HG02852 (cell line): ENCODE data around the gene CCNL2.
"Not testable (repeated sequence)": the region's sequence is repeated elsewhere in the genome, so short reads cannot be mapped to it uniquely, and the experiment has no call there.

Experiments
- ATAC-seq: cut with Tn5 transposase; IDR thresholded peaks from one replicate; pipeline ENCODE4 v1.9.1; 2021; ENCODE audit warnings: mild to moderate bottlenecking, moderate library complexity; ENCODE audit not compliant: unreplicated experiment

CCNL2 gene

DNA sequence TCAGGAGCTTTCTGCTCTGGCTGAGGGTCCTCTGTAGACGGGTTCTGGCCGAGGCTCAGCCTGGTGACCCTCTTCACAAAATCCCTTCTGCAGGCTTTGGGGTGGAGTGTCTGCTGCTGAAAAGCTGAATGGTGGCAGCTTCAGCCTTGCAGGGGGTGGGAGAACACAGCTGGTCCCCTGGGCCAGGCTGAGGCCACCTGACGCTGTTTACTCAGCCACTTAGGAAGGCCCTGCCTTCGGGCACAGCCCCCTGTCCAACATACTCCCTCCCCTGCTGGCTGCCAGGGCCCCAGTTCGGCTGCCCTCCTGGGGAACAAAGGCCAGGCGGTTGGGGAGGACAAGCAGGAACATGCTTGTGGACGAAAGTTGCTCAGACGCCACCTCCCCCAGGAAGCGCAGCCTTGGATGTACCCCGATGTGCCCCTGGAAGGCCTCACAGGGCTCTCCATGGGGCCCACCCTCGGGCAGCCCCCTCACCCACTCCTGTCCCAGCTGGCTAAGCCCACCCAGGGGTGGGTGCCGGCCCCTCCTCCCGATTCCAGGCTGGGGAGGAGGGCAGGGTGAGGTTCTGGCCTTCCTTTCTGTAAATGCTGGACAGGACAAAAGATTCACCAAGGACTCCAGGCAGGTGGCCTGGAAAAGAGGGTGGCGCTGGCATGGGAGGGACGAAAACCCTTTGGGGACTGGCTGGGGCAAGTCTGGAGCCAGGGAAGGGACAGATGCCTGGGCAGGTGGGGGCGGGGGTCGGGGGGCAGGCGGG, 22.2 kb upstream of the CCNL2 start, which contains the start of gene ANKRD65:
Gene ANKRD65, minus strand, starts transcription at position 130 of the 760 bp plus-strand sequence. CDS start 271 bp downstream, outside the sequence.
- no peak for ATAC-seq

DNA sequence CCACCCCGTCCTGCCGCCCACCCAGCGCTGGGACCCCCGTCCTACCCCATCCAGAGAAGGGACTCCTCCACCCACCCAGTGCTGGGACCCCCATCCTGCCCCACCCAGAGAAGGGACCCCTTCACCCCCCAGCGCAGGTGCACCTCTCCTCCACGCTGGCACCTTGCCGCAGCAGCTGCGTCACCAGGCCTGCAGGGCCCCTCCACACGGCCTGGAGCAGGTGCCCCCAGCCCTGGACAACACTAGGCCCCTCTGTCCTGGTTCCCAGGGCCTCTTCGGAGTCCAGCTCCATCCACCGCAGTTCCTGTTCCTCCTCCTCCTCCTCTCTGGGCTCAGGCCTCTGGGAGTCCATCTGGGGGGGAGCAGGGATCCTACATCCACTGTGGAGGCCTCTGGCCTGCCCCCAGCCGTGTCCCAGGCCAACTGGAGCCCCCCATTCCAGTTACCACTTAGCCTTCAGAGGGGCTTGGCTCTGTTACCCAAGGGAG, 21.6 kb upstream of the CCNL2 start:
- no peak for ATAC-seq

DNA sequence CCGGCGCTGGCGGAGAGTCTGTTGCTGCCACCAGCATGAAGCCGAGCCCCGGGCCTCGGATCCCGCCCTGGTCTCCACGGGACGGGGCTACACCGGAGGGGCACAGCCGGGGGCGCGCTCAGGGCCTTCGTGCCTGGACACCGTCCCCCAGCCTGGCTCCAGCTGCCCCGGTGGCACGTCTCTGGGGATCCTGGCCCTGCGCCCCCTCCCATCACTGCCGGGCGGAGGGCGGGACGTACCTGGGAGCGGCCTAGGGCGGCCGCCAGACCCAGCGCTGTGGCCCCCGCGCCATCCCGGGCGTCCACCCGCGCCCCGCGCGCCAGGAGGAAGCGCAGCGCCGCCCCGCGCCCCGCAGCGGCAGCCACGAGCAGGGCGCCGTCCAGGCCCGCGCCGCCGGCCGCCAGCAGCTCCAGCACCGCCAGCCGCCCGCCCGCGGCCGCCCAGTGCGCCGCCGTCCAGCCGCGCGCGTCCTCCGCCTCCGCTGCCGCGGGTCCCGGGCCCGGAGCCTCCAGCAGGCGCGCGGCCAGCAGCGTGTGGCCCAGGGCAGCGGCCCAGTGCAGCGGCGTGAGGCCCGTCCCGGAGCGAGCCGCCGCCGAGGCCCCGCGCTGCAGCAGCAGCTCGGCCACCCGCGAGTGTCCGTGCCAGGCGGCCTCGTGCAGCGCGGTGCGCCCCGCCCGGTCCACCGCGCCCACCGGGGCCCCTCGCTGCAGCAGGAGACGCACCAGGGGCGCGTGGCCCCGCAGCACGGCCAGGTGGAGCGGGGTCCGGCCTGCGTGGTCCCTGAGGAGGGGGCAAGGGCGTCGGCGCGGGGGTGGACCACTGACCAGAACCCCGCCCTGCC, 20.9 kb upstream of the CCNL2 start:
- ATAC-seq, result no peak

DNA sequence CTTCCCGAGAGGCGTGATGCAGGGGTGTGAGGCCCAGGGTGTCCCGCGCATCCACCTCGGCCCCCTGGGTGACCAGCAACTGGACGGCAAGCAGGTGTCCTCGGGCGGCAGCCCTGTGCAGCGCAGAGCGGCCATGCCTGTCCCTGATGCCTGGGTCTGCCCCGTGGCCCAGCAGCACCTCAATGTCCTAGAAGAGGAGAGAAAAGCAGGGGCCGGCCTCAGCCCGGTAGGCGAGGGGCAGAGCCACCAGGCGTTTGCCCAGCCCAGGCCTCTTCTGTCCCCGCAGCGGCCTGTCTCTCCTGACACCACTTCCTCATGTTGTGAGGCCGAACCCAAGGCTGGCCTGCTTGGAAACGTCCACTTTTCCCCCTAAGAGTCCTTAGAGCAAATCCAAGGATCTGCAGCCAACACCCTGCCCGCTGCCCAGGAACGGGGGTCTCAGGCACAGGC, 20.3 kb upstream of the CCNL2 start:
- no peak for ATAC-seq

DNA sequence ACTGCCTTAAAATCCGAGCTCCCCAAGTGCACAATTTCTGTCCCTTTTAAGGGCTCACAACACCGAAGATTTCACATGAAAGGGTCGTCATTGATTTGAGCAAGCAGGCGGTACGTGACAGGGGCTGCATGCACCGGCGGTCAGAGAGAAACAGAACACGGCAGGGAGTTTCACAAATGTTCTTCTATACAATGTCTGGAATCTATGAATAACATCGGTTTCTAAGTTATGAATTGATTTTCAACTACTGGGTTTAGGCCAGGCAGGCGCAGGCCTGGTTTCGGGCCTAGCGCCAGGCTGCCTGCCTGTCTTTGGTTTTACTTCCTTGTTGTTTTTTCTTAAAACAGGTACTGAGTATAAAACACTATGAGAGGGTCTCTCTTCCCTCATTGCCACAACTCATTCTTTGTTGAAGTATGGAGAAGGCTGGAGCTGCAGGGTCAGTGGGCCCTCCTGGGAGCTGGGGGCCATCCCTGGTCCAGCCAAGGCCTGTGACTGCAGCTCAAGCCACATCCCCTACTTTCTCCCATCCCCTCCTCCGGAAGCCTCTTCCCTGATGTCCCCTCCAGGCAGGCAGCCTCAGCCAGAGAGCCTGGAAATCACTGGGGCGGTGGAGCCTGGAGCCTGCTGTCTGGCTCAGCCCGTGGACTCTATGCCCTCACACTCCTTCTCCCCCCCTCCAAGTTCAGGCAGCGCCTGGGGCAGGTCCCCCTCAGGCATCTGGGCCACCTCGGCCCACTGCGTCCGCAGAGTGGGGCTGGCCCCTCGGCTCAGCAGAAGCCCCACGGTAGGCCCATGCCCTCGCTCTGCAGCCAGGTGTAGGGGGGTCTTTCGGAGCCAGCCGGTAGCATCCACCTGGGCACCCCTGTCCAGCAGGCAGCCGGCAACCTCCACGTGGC, 19.6 kb upstream of the CCNL2 start:
- no peak for ATAC-seq

DNA sequence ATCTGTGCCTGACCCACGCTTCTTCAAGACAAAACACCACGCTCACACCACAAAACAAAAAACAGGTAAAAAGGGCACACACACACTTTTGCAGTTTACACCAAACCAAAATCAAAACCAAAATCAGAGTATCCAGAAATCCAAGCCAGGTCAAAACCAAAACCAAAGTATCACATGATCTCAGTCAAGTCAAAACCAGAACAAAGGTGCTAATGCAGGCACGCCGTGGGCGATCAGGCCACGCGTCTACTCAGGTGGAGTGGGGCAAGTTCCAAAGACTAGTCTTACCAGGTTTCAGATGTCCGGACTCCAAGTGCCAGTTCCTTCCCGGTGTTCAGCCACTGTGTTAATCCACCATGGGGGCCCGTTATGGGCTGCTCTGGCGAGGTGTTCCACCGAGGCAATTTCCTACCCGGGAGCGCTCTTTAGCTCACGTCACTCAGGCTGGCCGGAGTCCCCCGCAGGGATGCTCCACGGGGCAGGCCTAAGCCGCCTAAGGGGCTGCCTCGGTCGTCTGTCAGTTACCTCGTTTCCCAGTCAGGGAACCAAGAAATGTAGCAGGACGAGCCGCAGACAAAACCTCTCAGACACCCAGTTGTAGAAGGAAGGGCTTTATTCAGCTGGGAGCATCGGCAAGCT, 18.8 kb upstream of the CCNL2 start:
- ATAC-seq, result not testable (repeated sequence)

DNA sequence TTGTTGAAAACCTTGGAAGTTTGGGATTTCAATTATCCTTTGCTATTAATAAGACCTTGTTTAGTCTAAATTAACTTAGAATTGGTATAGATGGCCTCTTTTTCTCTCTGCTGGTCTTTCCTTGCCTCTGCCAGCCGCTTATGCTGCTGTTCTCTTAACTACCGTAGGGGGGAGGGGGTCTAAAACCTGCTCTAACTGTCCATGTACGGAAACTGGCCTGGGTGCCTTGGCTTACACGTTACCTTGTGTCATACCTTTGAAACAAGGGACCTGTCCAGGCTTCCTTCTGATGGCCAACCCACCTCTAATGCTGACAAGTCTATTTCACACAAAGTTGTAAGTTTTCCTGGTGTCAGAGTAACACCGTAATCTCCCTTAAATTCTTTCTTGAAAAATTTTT, 18.3 kb upstream of the CCNL2 start:
- not testable (repeated sequence) for ATAC-seq

DNA sequence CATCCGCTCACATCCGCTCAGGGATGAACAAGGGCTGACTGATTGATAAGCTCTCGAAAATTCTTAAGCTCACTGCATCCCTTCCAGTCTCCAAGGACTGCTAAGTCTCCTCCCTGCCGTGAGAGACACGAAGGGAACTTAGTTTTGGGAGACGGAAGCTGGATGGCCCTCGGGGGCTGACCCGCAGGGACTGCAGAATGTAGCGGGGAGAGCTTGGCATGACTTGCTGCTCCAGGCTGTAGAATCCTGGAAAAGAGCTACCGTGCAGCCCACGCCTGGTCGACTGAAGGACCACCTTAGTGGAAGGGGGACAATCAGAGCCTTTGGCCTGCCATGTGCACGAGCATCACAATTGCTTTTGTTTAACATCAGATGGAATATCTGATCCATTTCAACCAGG, 16.6 kb upstream of the CCNL2 start:
- no peak for ATAC-seq

DNA sequence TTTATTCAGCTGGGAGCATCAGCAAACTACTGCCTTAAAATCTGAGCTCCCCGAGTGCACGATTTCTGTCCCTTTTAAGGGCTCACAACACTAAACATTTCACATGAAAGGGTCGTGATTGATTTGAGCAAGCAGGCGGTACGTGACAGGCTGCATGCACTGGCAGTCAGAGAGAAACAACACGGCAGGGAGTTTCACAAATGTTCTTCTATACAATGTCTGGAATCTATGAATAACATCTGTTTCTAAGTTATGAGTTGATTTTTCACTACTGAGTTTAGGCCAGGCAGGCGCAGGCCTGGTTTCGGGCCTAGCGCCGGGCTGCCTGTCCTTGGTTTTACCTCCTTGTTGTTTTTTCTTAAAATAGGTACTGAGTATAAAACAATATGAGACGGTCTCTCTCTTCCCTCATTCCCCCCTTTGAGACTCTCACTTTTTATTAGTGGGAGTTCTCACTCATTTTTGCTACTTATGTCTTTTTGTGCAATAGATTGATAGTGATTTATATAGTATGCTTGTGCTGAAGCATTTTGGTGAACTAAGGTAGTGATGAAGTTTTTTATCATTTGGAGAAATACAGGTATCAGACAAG, 13.3 kb upstream of the CCNL2 start:
- ATAC-seq, result not testable (repeated sequence)

DNA sequence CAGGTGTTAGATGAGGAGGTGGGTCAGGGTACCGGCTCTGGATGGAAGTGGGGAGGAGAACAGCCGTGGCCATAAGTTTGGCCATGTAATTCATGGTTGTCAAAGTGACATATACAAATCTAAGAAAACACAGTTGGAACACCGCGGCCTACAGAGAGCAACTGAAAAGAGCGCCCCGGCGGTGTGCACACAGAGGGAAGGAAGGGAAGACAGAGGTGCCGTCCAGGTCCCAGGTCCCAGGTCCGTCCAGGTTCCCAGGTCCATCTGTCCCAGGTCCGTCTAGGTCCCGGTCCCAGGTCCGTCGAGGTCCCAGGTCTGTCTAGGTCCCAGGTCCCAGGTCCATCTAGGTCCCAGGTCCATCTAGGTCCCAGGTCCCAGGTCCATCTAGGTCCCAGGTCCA, 12.5 kb upstream of the CCNL2 start:
- ATAC-seq, result no peak

DNA sequence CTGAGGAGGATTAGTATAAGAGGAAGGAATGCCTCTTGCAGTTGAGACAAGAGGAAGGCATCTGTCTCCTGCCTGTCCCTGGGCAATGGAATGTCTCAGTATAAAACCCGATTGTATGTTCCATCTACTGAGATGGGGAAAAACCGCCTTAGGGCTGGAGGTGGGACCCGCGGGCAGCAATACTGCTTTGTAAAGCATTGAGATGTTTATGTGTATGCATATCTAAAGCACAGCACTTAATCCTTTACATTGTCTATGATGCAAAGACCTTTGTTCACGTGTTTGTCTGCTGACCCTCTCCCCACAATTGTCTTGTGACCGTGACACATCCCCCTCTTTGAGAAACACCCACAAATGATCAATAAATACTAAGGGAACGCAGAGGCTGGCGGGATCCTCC, 11.1 kb upstream of the CCNL2 start:
- ATAC-seq, result not testable (repeated sequence)

DNA sequence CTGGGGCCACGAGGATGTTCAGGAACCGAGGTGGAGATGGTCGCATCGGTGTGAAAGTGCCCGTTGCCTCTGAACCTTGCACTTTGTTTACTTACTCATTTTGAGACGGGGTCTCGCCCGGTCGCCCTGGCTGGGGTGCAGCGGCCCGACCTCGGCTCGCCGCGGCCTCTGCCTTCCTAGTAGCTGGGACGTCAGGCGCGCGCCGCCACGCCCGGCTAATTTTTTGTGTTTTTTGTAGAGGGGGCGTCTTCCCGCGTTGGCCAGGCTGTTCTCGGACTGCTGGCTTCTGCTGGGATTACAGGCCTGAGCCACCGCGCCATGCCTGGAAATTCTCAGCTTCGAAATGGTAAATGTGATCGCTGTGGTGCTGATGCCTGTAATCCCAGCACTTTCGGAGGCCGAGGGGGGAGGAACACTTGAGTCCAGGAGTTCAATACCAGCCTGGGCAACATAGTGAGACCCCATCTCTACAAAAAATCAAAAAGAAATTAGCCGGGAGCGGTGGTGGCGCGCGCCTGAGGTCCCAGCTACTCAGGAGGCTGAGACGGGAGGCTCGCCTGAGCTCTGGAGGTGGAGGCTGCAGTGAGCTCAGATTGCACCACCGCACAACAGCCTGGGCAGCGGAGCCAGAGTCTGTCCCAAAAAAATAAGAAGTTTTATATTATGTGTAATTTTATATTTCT, 8.6 kb upstream of the CCNL2 start:
- peak; percentile 25 for ATAC-seq

DNA sequence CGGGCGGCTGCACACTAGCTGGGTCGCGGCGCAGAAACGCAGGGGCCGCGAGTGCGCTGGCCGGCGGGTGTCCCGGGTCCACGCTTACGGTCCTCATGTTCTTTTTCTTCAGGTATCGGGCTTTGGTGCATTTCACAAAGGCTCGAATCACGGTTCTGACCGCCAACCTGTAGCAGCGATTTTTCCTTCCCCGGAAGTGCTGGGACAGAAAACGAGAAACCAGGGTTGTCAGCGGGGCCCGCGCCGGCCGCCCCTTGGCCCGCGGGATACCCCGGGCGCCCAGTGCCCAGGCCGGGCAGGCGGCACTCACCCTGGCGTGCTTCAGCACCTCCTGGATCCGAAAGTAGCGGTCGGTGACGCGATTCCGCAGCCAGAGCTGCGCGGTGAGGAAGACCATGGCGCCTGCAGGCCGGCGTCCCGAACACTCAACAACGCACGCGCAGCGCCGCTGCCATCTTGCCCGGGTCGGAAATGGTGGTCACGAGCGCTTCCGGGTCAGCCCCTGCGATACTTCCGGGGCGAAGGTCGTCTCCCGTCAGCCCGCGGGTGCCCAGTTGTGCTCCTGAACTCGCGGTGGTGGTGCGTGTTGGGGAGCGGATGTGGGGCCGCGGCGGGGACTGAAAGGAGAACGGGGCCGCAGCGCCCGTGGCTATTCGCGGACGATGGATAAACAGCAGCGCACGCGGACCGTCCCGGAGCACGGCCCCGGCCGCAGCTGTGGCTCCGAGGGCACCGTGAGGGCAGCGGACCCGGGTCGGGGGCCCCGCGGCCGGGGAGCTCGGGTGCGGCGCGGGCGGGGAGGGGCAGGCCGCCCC, 7.9 kb upstream of the CCNL2 start, which contains the start of gene MRPL20:
Gene MRPL20, minus strand, starts transcription at position 473 of the 815 bp plus-strand sequence. Its CDS starts 76 bp downstream, at position 397.
- ATAC-seq, result peak; percentile 84

DNA sequence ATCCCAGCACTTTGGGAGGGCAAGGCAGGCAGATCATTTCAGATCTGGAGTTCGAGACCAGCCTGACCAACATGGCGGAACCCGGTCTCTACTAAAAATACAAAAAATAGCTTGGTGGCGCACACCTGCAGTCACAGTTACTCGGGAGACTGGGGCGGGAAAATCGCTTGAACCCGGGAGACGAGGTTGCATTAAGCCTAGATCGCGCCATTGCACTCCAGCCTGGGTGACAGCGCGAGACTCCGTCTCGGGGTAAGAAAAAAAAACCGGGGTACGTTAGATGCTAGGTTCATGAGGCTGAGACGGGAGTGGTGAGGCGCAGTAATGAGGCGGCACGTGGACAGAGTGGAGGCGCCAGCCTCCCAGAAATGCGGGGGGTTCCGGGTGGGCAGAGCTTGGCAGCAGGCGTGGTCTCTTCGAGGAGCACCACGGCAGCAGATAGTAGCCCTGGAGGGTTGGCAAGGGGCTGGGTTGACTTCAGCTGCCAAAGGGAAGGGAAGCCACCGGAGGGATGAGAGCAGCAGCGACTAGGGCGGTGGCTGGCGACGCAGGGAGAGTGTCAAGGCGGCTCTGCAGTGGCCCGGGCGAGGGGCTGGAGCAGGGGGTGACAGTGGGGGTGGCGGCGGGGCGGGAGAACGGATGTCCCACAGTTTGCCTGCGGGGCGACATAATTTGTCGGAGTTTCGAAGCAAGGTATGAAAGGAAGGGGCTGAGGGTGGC, 7.1 kb upstream of the CCNL2 start:
- no peak for ATAC-seq

DNA sequence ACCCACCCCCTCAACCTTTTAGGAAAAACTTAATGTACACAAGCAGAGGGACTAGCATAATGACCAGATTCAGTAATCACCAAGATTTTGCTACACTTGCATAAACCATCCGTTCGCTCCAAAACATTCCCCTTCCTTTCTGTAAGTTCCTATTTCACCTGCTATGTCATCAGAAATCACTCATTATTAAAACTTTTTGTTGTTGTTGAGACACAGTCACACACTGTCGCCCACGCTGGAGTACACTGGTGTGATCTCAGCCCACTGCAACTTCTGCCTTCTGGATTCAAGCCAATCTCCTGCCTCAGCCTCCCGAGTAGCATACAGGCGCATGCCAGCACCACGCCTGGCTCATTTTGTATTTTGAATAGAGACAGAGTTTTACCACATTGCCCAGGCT, 4.5 kb upstream of the CCNL2 start:
- no peak for ATAC-seq

DNA sequence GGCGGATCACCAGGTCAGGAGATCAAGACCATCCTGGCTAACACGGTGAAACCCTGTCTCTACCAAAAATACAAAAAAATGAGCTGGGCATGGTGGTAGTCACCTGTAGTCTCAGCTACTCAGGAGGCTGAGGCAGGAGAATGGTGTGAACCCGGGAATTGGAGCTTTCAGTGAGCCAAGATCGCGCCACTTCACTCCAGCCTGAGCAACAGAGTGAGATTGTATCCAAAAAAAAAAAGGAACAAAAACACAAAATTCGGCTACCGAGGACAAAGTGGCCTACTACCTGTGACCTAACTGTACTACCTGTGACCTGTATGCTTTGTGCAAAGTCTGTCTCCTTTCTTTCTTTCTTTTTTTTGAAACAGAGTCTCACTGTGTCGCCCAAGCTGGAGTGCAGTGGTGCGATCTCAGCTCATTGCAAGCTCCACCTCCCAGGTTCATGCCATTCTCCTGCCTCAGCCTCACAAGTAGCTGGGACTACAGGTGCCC, 3.8 kb upstream of the CCNL2 start:
- ATAC-seq, result not testable (repeated sequence)

DNA sequence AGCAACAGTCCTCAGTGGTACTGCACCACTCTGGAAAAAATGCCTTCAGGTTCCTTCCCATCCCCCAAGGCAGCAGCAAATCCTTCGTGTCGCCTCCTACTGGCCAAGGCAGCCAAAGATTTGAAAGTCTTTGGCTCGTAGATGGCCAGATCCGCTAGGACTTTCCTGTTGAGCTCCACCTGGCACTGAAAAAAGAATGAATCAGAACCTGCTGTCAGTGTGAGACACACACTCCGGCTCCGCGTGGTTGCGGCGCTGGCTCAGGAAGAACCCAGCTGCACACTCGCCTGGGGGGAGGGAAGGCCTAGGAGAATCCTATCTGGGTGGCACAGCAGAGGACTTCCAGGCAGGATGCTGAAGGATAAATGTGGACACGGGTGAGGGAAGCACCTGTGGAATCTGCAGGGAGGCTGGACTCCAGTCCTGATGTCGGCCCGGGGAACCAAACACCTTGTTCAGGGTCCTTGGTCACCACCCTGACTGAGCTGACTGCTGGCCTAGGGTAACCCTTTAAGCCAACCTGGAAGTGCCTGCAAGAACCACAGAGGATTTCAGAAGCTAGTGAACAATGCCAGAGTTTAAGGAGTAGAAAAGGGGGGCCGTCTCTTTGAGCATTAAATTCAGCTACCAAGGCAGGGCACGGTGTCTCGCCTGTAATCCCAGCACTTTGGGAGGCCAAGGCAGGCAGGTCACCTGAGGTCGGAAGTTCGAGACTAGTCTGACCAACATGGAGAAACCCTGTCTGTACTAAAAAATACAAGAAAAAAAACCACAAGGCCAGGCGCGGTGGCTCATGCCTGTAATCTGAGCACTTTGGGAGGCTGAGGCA, 3.2 kb upstream of the CCNL2 start:
- ATAC-seq, result no peak
